NT2/D1 (cell line): ENCODE measurements around the gene MAP2K7.

Experiments used
- SUZ12 ChIP-seq: IDR thresholded peaks from 2 replicates; pipeline ENCODE4 v1.6.1; 2011; ENCODE audit not compliant: insufficient read length, insufficient read depth; ENCODE audit errors: extremely low read depth
- YY1 ChIP-seq: IDR thresholded peaks from 2 replicates; pipeline ENCODE4 v1.6.1; 2011; ENCODE audit not compliant: insufficient read length, insufficient read depth
- ZNF274 ChIP-seq: IDR thresholded peaks from 2 replicates; pipeline ENCODE4 v1.6.1; 2011; ENCODE audit warnings: mild to moderate bottlenecking, low read depth, low read length

- TF ChIP-seq YY1 = no peak
- no peak for TF ChIP-seq ZNF274
- TF ChIP-seq SUZ12 = no peak
Observed at GRCh38 chr19:7868671-7869452, 34.8 kb upstream of the MAP2K7 start.
